GM12873 (cell line): ENCODE data around the gene KRT5.

Source experiments
- CTCF ChIP-seq: IDR thresholded peaks from 2 replicates; pipeline ENCODE4 v1.5.1; 2012; ENCODE audit warnings: low read depth, mild to moderate bottlenecking, moderate library complexity, low read length, control low read depth; ENCODE audit not compliant: insufficient read depth; ENCODE audit errors: missing control alignments

The KRT5 gene

GRCh38 chr12:52517888-52518287 lies 2.3 kb downstream of the KRT5 start:
- no peak for TF ChIP-seq CTCF

GRCh38 chr12:52517005-52517835 lies 3.0 kb downstream of the KRT5 start:
- TF ChIP-seq CTCF, result no peak

- no peak for TF ChIP-seq CTCF
Observed at GRCh38 chr12:52515927-52516831, 4.0 kb downstream of the KRT5 start.

- TF ChIP-seq CTCF, result no peak
Observed at GRCh38 chr12:52515319-52515646, 4.9 kb downstream of the KRT5 start.

GRCh38 chr12:52514471-52515318 lies 5.5 kb downstream of the KRT5 start:
- TF ChIP-seq CTCF, result no peak

GRCh38 chr12:52513736-52514135 lies 6.5 kb downstream of the KRT5 start:
- TF ChIP-seq CTCF, result no peak
